Coronary artery (tissue), 2 donors: ENCODE measurements around the gene PRELID1.
"Not testable (repeated sequence)": the region's sequence is repeated elsewhere in the genome, so short reads cannot be mapped to it uniquely, and the experiment has no call there.

ENCODE experiments used
- DNase-seq: peaks from one replicate; pipeline ENCODE4 v3.0.0-alpha.2; 2017; ENCODE audit warnings: low spot score
- H3K27ac ChIP-seq, 2 donors: fragments of 200-600 bp; sonication (generic); one replicate each; pipeline ENCODE4 v1.5.1; 2016 to 2019
- H3K4me3 ChIP-seq: fragments of 200-600 bp; sonication (generic); 2 replicates; pipeline ENCODE4 v1.5.1; 2016; ENCODE audit warnings: mild to moderate bottlenecking, moderate library complexity
- TF ChIP-seq, protein P1 (sequence below): fragments of 200-600 bp; sonication (generic); IDR thresholded peaks from one replicate; pipeline ENCODE4 v1.5.1; 2019; ENCODE audit warnings: antibody characterized with exemption

The PRELID1 gene

GRCh38 chr5:177304392-177305119 is 957 bp downstream of the PRELID1 start:
- peak overlapping the region; percentile 95 for H3K4me3 ChIP-seq
- no peak for DNase-seq
- TF ChIP-seq, protein P1, sequence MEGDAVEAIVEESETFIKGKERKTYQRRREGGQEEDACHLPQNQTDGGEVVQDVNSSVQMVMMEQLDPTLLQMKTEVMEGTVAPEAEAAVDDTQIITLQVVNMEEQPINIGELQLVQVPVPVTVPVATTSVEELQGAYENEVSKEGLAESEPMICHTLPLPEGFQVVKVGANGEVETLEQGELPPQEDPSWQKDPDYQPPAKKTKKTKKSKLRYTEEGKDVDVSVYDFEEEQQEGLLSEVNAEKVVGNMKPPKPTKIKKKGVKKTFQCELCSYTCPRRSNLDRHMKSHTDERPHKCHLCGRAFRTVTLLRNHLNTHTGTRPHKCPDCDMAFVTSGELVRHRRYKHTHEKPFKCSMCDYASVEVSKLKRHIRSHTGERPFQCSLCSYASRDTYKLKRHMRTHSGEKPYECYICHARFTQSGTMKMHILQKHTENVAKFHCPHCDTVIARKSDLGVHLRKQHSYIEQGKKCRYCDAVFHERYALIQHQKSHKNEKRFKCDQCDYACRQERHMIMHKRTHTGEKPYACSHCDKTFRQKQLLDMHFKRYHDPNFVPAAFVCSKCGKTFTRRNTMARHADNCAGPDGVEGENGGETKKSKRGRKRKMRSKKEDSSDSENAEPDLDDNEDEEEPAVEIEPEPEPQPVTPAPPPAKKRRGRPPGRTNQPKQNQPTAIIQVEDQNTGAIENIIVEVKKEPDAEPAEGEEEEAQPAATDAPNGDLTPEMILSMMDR = no peak
- peak overlapping the region in 1 of 2 donors; percentile 91 for H3K27ac ChIP-seq

DNA sequence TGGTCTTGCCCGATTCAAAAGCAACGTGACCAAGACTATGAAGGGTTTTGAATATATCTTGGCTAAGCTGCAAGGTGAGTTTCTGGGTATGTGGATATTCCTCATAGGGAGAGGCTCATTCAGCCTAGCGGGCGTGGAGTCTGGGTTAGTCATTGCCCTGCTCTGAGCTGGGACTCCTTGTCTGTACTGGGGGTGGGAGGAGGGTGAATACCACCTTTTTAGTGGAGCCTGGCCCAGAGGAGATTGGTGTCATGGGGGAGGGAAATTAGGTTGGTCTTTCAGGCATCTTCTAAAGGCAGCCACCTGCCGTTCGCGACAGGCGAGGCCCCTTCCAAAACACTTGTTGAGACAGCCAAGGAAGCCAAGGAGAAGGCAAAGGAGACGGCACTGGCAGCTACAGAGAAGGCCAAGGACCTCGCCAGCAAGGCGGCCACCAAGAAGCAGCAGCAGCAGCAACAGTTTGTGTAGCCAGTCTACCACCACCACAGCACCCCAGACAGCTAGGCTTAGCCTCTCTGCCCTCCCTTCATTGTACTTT is 2.6 kb downstream of the PRELID1 start:
- DNase-seq, H3K4me3 ChIP-seq, H3K27ac ChIP-seq: not testable (repeated sequence)

GRCh38 chr5:177306674-177307543 is 3.3 kb downstream of the PRELID1 start:
- H3K27ac ChIP-seq = no peak overlapping the region
- no peak for DNase-seq
- no peak overlapping the region for H3K4me3 ChIP-seq
- TF ChIP-seq, protein P1 = no peak

DNA sequence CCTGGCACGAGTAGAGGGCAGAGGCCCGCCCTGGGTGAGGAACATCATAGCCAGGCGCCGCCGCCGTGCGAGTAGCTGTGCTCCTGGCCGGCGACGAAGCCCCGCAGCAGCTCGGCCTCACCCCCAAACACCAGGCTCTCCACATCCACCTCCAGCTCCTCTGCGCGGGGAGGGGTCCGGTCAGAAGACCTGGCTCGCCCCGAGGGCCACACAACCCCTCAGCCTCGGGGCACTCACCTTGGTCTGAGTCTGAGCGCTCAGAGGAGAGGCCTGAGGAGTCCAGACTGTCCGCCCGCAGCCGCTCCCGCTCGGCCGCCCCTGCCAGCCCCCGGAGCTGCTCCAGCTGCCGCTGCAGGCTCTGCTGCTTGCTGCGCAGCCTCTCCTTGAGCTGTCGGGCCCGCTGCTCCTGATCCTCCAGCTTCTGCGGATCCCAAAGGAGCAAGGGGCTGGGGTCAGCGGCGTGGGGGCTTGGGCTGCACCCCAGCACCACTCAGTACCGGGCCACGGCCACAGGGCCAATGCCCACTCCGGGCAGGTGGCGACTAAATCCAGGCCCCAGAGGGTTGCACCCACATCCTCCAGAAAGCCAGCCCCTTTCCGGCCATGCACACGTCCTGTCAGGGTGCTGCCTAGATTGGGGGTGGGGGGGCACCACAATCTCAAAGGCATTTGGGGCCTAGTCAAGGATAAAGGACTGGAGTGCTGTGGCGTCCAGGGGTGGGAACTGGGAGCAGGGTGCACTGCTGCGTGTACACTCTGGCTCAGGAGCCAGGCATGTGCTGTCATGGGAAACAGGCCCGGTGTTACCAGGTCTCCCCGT is 4.2 kb downstream of the PRELID1 start:
- Histone ChIP-seq H3K27ac (no peak overlapping the region), H3K4me3 (no peak overlapping the region)
- TF ChIP-seq, protein P1 = no peak

DNA sequence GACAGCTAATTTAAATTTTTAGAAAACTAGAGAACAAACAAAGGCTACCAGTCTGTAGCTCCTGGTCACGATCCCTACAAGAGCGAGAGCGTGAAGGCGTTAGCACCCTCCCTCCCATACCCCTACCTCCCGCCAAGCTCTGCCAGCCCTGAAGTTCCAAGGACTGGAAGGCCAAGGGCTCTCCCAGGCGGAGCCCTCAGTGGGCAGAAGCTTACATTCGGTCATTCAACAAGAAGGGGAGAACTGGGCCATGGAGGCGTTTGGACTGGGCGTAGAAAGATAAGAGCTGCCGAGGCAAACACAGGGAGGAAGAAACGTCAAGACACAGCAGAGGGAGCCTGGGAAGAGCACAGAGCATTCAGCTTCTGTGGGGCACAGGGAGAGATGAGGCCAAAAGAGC is 5.1 kb downstream of the PRELID1 start:
- Histone ChIP-seq H3K4me3 (no peak overlapping the region), H3K27ac (no peak overlapping the region)
- TF ChIP-seq, protein P1 = no peak
- no peak for DNase-seq

More for the DNA sequence above, 4.2 kb downstream of the PRELID1 start:
- DNase-seq = no peak

GRCh38 chr5:177309351-177310191 is 6.0 kb downstream of the PRELID1 start:
- TF ChIP-seq, protein P1 = peak; percentile 47
- H3K27ac ChIP-seq = no peak overlapping the region
- no peak overlapping the region for H3K4me3 ChIP-seq
- no peak for DNase-seq
